ENCODE results near the gene R3HDM4.

- TF ChIP-seq CTCF (IDR thresholded peaks at IDR 0.05) (no peak), BHLHE40 (IDR thresholded peaks at IDR 0.05; ENCODE audit: low read depth, low read length) (no peak), POLR2A (IDR thresholded peaks at IDR 0.05; ENCODE audit: low read length) (no peak), ELK1 (IDR thresholded peaks at IDR 0.05; ENCODE audit: low read depth, low read length) (no peak), USF2 (IDR thresholded peaks at IDR 0.05) (no peak), PBX3 (IDR thresholded peaks at IDR 0.05) (no peak; the same call in 1 of the 2 replicates), CBX2 (IDR thresholded peaks at IDR 0.05; ENCODE audit: borderline replicate concordance, low read depth) (no peak), EHMT2 (IDR thresholded peaks at IDR 0.05; ENCODE audit: low read depth) (no peak), ZSCAN20 (CRISPR knock-in tag; IDR thresholded peaks at IDR 0.05) (no peak), HES2 (IDR thresholded peaks at IDR 0.05) (no peak), PHF8 (IDR thresholded peaks at IDR 0.05; ENCODE audit: borderline replicate concordance, low read depth) (no peak), CHD2 (IDR thresholded peaks at IDR 0.05; ENCODE audit: low read length, partially characterized antibody) (no peak)
These were observed 45.1 kb downstream of the R3HDM4 start for GRCh38 chr19:867855-868457.

Data from A549 (cell line).